ENCODE measurements around the gene TYW1B.
"Not testable (repeated sequence)": the region's sequence is repeated elsewhere in the genome, so short reads cannot be mapped to it uniquely, and the experiment has no call there.

Gene TYW1B

DNA sequence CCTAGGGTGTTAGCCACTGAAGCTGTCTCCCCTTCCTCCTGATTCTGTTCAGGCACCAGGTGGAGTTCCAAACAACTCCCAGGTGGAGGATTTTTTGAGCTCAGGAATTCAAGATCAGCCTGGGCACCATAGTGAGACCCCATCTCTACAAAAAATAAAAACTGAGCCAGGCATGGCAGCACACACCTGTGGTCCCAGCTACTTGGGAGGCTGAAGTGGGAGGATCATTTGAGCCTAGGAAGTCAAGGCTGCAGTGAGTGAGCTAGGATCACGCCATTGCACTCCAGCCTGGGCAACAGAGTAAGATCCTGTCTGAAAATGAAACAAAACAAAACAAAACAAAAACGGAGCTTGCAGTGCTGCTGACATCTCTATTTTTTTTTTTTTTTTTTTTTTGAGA lies 287.1 kb downstream of the TYW1B start:
- no peak for DNase-seq

DNA sequence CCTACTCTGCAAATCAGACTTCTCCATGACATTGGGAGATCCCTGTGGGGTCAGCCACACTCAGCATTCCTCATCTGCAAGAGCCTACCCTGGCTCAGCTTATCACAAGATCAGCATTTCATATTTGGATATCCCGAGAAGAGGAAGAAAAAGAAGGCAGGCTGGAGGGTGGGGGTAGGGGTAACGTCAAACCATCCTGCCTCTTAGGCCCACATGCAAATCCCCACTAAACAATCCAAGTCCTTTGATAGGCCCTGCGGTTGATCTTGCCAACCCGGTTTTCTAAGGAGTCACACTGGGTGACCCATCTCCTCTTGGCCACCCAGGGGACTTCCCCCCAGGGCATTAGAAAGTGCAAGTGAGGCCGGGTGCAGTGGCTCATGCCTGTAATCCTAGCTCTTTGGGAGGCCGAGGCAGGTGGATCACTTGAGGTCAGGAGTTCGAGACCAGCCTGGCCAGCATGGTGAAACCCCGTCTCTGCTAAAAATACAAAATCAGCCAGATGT lies 287.8 kb downstream of the TYW1B start:
- DNase-seq, result no peak

DNA sequence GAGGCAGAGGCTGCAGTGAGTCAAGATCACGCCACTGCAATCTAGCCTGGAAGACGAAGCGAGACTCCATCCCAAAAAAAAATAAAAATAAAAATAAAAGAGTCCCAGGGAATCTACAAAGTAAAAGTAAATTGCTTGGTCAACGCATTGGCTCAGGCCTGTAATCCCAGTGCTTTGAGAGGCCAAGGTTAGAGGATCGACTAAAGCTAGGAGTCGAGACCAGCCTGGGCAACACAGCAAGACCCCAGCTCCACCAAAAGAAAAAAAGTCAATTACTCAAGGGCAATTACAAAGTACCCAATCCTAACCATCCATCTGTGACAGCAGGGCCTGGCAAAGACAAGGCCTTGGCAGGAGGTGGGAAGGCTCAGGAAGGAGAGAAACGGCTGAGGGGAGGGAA lies 288.3 kb downstream of the TYW1B start:
- no peak for DNase-seq

DNA sequence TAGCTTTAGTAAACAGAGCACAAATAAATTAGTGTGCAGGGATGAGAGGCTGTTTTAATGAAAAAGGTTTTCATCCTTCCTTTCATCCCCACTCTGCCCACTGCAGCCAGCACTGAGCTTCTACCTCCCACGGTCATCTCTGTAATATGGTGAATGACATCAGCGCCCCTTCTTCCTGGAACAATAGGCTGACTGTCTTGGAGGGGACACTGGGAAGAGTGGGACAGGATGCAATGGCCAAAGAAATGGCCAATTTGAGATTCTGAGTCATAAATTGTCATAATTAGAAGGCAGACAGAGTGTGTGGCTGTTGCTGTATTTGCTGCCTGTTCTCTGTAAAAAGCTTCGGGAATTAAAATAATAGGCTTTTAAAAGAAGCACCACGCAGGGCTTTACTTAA lies 289.1 kb downstream of the TYW1B start:
- no peak for DNase-seq

DNA sequence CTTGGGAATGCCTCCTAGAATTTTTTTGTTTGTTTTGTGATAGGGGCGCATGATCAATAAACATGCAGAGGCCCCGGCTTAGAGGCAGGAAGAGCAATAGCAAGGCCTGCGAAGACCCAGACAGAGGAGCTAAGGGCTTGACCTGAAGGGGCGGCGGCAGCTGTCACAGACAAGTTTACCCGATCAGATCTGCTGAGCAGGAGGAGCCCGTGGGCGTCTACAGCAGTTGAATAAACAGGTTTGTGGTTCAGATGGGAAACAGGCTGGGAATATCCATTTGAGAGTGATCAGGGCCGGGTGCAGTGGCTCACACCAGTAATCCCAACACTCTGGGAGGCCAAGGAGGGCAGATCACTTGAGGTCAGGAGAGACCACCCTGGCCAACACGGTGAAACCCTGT lies 289.9 kb downstream of the TYW1B start:
- no peak for DNase-seq

DNA sequence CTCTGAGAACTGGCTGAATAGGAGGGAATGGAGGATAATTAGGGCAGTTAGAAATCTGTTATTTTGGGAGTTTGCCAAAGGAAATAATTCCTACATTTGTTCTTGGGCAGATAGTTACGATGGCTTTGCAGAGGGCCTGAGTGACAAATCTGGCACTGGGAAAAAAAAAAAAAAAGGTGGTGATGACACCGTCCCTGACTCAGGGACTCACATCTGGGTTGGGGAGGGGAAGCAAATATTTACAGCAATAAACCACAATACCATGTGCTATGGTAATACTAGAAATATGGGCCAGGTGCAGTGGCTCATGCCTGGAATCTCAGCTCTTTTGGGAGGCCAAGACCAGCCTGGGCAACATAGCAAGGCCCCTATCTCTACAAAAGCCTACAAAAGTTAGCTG lies 292.0 kb downstream of the TYW1B start:
- not testable (repeated sequence) for DNase-seq

DNA sequence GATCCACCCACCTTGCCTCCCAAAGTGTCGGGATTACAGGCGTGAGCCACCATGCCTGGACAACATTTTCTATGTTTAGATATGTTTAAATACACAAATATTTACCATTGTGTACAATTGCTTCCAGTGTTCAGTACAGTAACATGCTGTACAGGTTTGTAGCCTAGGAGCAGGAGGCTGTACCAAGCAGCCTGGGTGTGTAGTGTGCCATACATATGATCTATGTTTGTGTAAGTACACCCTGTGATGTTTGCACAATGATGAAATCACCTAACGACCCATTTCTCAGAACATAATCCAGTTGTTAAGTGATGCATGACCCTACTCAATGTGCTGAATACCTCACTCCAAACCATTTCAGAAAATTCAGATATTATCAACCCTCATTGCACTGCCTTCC lies 297.0 kb downstream of the TYW1B start:
- DNase-seq, result not testable (repeated sequence)
